ENCODE data around the gene TTPAL.

Gene TTPAL

GRCh38 chr20:44442298-44443070, 33.2 kb upstream of the TTPAL start:
- DNase-seq, result no peak

GRCh38 chr20:44445742-44446710, 29.6 kb upstream of the TTPAL start:
- no peak for DNase-seq

GRCh38 chr20:44447827-44448419, 27.8 kb upstream of the TTPAL start:
- no peak for DNase-seq

GRCh38 chr20:44448753-44449546, 26.7 kb upstream of the TTPAL start:
- peak; percentile 16 for DNase-seq

GRCh38 chr20:44449864-44450263, 25.8 kb upstream of the TTPAL start:
- DNase-seq, result no peak

GRCh38 chr20:44450281-44450889, 25.3 kb upstream of the TTPAL start:
- DNase-seq, result no peak

- DNase-seq, result no peak
Observed at GRCh38 chr20:44450903-44451450, 24.7 kb upstream of the TTPAL start.

- DNase-seq, result no peak
Observed at GRCh38 chr20:44454306-44454963, 21.2 kb upstream of the TTPAL start.

- DNase-seq, result no peak
Observed at GRCh38 chr20:44455126-44455525, 20.5 kb upstream of the TTPAL start.

GRCh38 chr20:44456611-44457010, 19.1 kb upstream of the TTPAL start:
- no peak for DNase-seq

GRCh38 chr20:44457016-44457415, 18.7 kb upstream of the TTPAL start:
- DNase-seq, result no peak

- DNase-seq, result no peak
Observed at GRCh38 chr20:44459271-44459670, 16.4 kb upstream of the TTPAL start.

- DNase-seq, result no peak
Observed at GRCh38 chr20:44460795-44461141, 14.9 kb upstream of the TTPAL start.

GRCh38 chr20:44461142-44461802, 14.4 kb upstream of the TTPAL start:
- DNase-seq, result no peak

- no peak for DNase-seq
Observed at GRCh38 chr20:44461803-44462174, 13.9 kb upstream of the TTPAL start.

- no peak for DNase-seq
Observed at GRCh38 chr20:44463466-44463865, 12.2 kb upstream of the TTPAL start.

- no peak for DNase-seq
Observed at GRCh38 chr20:44464514-44464913, 11.2 kb upstream of the TTPAL start.

GRCh38 chr20:44465001-44465560, 10.6 kb upstream of the TTPAL start:
- DNase-seq, result no peak

- DNase-seq, result no peak
Observed at GRCh38 chr20:44467289-44467883, 8.3 kb upstream of the TTPAL start.

Measured in stimulated activated CD4-positive, alpha-beta T cell treated with anti-CD3 and anti-CD28 coated beads, Interleukin-15, amount 100 ng/mL, for 24 hours (primary cell).